Panc1 (cell line): ENCODE data around the gene TNIP1. TPM values are rescaled to one million over a fixed set of nuclear protein-coding genes. Genes with fewer than 3 reads are reported as not detected.

Experiments
- ATAC-seq: fragments of 200-7000 bp; cut with Tn5 transposase; 2 replicates; pipeline ENCODE4 v1.9.1; 2020; ENCODE audit warnings: mild to moderate bottlenecking, moderate library complexity
- BruUV-seq: library from RNA; stranded (reverse); fragments of 400-500 nt; replicated peaks from 2 replicates; lab custom pipeline; 2021; lab: Mats Ljungman, UMichigan
- CTCF ChIA-PET: fragments of 300-600 bp; sonication (Branson Sonifier 250); formaldehyde crosslinking; loops from one replicate; lab custom pipeline; 2022; ENCODE audit warnings: antibody characterized with exemption; lab: Charles Lee
- POLR2A ChIA-PET: fragments of 300-600 bp; sonication (Branson Sonifier 250); formaldehyde crosslinking; loops from one replicate; lab custom pipeline; 2022; ENCODE audit warnings: antibody characterized with exemption; lab: Charles Lee
- DNase-seq: peaks from one replicate; pipeline ENCODE4 v3.0.0-alpha.2; 2010; ENCODE audit warnings: low read depth, low spot score
- H3K27ac ChIP-seq: 2 replicates; pipeline ENCODE4 v1.5.1; 2011; ENCODE audit warnings: mild to moderate bottlenecking, low read length, inconsistent platforms
- H3K27me3 ChIP-seq: fragments of 200-500 bp; sonication (Bioruptor generic); 2 replicates; pipeline ENCODE4 v1.6.0; 2014; ENCODE audit warnings: low read length, inconsistent platforms; ENCODE audit not compliant: control insufficient read depth, insufficient read depth
- H3K36me3 ChIP-seq: fragments of 200-500 bp; sonication (Bioruptor generic); 2 replicates; pipeline ENCODE4 v1.5.1; 2014; ENCODE audit warnings: inconsistent platforms, mild to moderate bottlenecking, low read length, moderate library complexity; ENCODE audit not compliant: control insufficient read depth, insufficient read depth
- H3K4me1 ChIP-seq: 2 replicates; pipeline ENCODE4 v1.5.1; 2011; ENCODE audit warnings: inconsistent platforms, mild to moderate bottlenecking, low read length, moderate library complexity; ENCODE audit not compliant: control insufficient read depth, insufficient read depth
- H3K4me3 ChIP-seq, 2 experiments: 2 replicates each; pipeline ENCODE4 v1.5.1; 2011 to 2012; ENCODE audit warnings: low read depth in 2 of 2, low read length in 2 of 2, mild to moderate bottlenecking in 2 of 2, inconsistent platforms in 1 of 2, moderate library complexity in 1 of 2
- H3K9me3 ChIP-seq: fragments of 200-500 bp; sonication (Bioruptor generic); 2 replicates; pipeline ENCODE4 v1.5.1; 2014; ENCODE audit warnings: low read depth, mild to moderate bottlenecking, inconsistent platforms, low read length, moderate library complexity; ENCODE audit not compliant: control insufficient read depth, insufficient read depth
- POLR2AphosphoS5 ChIP-seq: IDR thresholded peaks from 2 replicates; pipeline ENCODE4 v1.6.1; 2012; ENCODE audit warnings: mild to moderate bottlenecking, low read depth, low read length, moderate library complexity
- SIN3A ChIP-seq: IDR thresholded peaks from 2 replicates; pipeline ENCODE4 v1.6.1; 2012; ENCODE audit warnings: low read depth, mild to moderate bottlenecking, low read length, moderate library complexity, borderline replicate concordance; ENCODE audit not compliant: insufficient read depth
- TCF7L2 ChIP-seq: IDR thresholded peaks from 2 replicates; pipeline ENCODE4 v1.6.1; 2011; ENCODE audit warnings: mild to moderate bottlenecking, low read depth, low read length, inconsistent platforms
- in situ Hi-C: cut with HindIII; loops from 2 replicates; pipeline ENCODE4 v1.10.0; 2016; ENCODE audit warnings: low sequenced_read_pairs, low pct_unique_long_range_greater_than_20kb
- intact Hi-C: fragments of 100-400 bp; cut with micrococcal nuclease; formaldehyde crosslinking; loops from one replicate; pipeline ENCODE4 v1.10.0; 2022; ENCODE audit not compliant: unreplicated experiment
- total RNA-seq: library from RNA; stranded (reverse); gene quantifications from one replicate; pipeline ENCODE4 v1.2.1, GENCODE V29; 2021; ENCODE audit not compliant: unreplicated experiment
- TF ChIP-seq, protein P1 (sequence below): fragments of 450-650 bp; IDR thresholded peaks from 2 replicates; pipeline ENCODE4 v1.5.1; 2017; ENCODE audit warnings: mild to moderate bottlenecking
- TF ChIP-seq, protein P2 (sequence below), 2 experiments: IDR thresholded peaks; 2 replicates each; pipeline ENCODE4 v1.6.1; 2011 to 2012; ENCODE audit warnings: low read depth in 2 of 2, control low read depth in 1 of 2, low read length in 1 of 2, mild to moderate bottlenecking in 1 of 2, moderate library complexity in 1 of 2; ENCODE audit not compliant: insufficient read depth in 1 of 2

Gene TNIP1
- total RNA-seq, 1 experiment from 2014 or later, result 81.9 TPM

DNA sequence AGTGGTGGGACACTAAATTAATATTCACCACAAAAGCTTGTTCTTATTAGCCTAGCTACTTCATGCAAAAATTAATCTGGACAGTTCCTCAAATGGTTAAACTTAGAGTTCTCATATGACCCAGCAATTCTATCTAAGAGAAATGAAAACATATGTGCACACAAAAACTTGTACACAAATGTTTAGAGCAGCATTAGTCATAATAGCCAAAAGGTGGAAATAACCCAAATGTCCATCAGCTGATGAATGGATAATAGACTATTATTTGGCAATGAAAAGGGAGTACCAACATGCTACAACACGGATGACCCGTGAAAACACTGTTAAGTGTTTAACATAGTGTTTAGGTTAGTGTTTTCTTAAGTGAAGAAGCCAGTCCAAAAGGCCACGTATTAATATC is 32.8 kb upstream of the TNIP1 start:
- H3K36me3 ChIP-seq, result no peaks in the 10 kb centered on the region
- POLR2A ChIA-PET, result no interaction called here
- no peaks in the 10 kb centered on the region for H3K27me3 ChIP-seq
- in situ Hi-C loops, result no loop called here
- CTCF ChIA-PET, result interaction anchor here (0.7 to 4.7 kb wide), 4 partner anchors 62 to 142 kb away, joined by 7 to 56 read pairs (median 14); no protein-coding TSS in a partner anchor
- TF ChIP-seq POLR2AphosphoS5, result no peak
- no peak for TF ChIP-seq TCF7L2
- TF ChIP-seq, protein P1, sequence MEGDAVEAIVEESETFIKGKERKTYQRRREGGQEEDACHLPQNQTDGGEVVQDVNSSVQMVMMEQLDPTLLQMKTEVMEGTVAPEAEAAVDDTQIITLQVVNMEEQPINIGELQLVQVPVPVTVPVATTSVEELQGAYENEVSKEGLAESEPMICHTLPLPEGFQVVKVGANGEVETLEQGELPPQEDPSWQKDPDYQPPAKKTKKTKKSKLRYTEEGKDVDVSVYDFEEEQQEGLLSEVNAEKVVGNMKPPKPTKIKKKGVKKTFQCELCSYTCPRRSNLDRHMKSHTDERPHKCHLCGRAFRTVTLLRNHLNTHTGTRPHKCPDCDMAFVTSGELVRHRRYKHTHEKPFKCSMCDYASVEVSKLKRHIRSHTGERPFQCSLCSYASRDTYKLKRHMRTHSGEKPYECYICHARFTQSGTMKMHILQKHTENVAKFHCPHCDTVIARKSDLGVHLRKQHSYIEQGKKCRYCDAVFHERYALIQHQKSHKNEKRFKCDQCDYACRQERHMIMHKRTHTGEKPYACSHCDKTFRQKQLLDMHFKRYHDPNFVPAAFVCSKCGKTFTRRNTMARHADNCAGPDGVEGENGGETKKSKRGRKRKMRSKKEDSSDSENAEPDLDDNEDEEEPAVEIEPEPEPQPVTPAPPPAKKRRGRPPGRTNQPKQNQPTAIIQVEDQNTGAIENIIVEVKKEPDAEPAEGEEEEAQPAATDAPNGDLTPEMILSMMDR, result no peak
- TF ChIP-seq, protein P2, sequence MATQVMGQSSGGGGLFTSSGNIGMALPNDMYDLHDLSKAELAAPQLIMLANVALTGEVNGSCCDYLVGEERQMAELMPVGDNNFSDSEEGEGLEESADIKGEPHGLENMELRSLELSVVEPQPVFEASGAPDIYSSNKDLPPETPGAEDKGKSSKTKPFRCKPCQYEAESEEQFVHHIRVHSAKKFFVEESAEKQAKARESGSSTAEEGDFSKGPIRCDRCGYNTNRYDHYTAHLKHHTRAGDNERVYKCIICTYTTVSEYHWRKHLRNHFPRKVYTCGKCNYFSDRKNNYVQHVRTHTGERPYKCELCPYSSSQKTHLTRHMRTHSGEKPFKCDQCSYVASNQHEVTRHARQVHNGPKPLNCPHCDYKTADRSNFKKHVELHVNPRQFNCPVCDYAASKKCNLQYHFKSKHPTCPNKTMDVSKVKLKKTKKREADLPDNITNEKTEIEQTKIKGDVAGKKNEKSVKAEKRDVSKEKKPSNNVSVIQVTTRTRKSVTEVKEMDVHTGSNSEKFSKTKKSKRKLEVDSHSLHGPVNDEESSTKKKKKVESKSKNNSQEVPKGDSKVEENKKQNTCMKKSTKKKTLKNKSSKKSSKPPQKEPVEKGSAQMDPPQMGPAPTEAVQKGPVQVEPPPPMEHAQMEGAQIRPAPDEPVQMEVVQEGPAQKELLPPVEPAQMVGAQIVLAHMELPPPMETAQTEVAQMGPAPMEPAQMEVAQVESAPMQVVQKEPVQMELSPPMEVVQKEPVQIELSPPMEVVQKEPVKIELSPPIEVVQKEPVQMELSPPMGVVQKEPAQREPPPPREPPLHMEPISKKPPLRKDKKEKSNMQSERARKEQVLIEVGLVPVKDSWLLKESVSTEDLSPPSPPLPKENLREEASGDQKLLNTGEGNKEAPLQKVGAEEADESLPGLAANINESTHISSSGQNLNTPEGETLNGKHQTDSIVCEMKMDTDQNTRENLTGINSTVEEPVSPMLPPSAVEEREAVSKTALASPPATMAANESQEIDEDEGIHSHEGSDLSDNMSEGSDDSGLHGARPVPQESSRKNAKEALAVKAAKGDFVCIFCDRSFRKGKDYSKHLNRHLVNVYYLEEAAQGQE (IDR thresholded peaks at IDR 0.05; ENCODE audit: insufficient read depth in 1 of 2, low read depth in 2 of 2, low read length in 1 of 2), result no peak
- no peak for TF ChIP-seq SIN3A
- no peaks in the 10 kb centered on the region for H3K9me3 ChIP-seq
- BruUV-seq, result no TSS peak
- H3K4me1 ChIP-seq, result no peaks in the 10 kb centered on the region
- no peak overlapping the region for H3K4me3 ChIP-seq
- intact Hi-C loops, result no loop called here
- DNase-seq, result no peak
- no peak overlapping the region for H3K27ac ChIP-seq
- ATAC-seq, result no peak

DNA sequence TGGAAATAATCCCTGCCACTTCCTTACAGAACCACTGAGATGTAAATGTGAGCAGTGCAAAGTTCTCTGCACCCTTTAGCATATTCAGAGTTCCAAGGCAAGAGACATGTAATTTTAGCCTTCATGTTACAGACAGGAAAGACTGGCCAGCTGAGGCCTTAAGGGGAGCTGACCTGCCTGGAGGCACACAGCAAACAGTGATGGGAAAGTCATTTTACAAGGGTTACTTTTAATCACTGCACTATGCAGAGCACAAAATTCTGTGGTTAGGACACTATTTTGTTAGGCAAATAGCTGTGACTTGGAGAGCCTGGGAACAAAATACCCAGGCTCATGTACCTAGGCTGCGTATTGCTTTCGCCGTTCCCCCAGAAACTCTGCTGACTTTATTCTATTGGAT is 30.2 kb upstream of the TNIP1 start:
- no peak for DNase-seq
- in situ Hi-C loops, result no loop called here
- POLR2A ChIA-PET, result no interaction called here

More for the DNA sequence above, 30.2 kb upstream of the TNIP1 start:
- CTCF ChIA-PET, result no interaction called here
- ATAC-seq, result no peak
- Histone ChIP-seq H3K36me3 (no peaks in the 10 kb centered on the region), H3K27me3 (no peaks in the 10 kb centered on the region), H3K9me3 (no peaks in the 10 kb centered on the region), H3K4me3 (no peak overlapping the region), H3K4me1 (no peaks in the 10 kb centered on the region), H3K27ac (no peak overlapping the region)
- intact Hi-C loops, result no loop called here
- BruUV-seq, result no TSS peak
- TF ChIP-seq, protein P1, result no peak
- TF ChIP-seq SIN3A (no peak), POLR2AphosphoS5 (no peak), TCF7L2 (no peak)
- TF ChIP-seq, protein P2 (IDR thresholded peaks at IDR 0.05; ENCODE audit: insufficient read depth in 1 of 2, low read depth in 2 of 2, low read length in 1 of 2), result no peak
